Activated B cell treated with CpG ODN at 0.5 μM for 24 hours (primary cell): ENCODE measurements around the gene BCAN. TPM values are rescaled to one million over a fixed set of nuclear protein-coding genes. Genes with fewer than 3 reads are reported as not detected.

Experiments
- ATAC-seq: fragments of 200-7000 bp; cut with Tn5 transposase; one replicate; pipeline ENCODE4 v1.10.0; 2021; ENCODE audit warnings: low read depth, mild to moderate bottlenecking, moderate library complexity
- CTCF ChIA-PET: fragments of 350-600 bp; sonication (Branson Sonifier 250); formaldehyde crosslinking; loops from one replicate; lab custom pipeline; 2021; ENCODE audit warnings: antibody characterized with exemption; lab: Charles Lee
- POLR2A ChIA-PET: fragments of 350-600 bp; sonication (Branson Sonifier 250); formaldehyde crosslinking; loops from one replicate; lab custom pipeline; 2021; ENCODE audit warnings: antibody characterized with exemption; lab: Charles Lee
- DNase-seq: peaks from one replicate; pipeline ENCODE4 v3.0.0; 2022
- H3K27ac Mint-ChIP-seq: one replicate; pipeline ENCODE4 v1.8.0; 2020; ENCODE audit warnings: mixed read lengths
- H3K27me3 Mint-ChIP-seq: one replicate; pipeline ENCODE4 v1.8.0; 2021; ENCODE audit warnings: mixed read lengths
- H3K36me3 Mint-ChIP-seq: one replicate; pipeline ENCODE4 v1.8.0; 2021; ENCODE audit warnings: low read depth, mixed read lengths
- H3K4me1 Mint-ChIP-seq: one replicate; pipeline ENCODE4 v1.8.0; 2021; ENCODE audit warnings: mixed read lengths
- H3K4me3 Mint-ChIP-seq: one replicate; pipeline ENCODE4 v1.8.0; 2020; ENCODE audit warnings: mild to moderate bottlenecking, mixed read lengths
- H3K9me3 Mint-ChIP-seq: one replicate; pipeline ENCODE4 v1.8.0; 2020; ENCODE audit warnings: mixed read lengths
- intact Hi-C: fragments of 100-400 bp; cut with micrococcal nuclease; formaldehyde crosslinking; loops from one replicate; pipeline ENCODE4 v1.15.1; 2024
- total RNA-seq: library from RNA; stranded (reverse); gene quantifications from 2 replicates; pipeline ENCODE4 v1.2.3, GENCODE V29; 2022
- TF ChIP-seq, protein P1 (sequence below): fragments of 200-600 bp; IDR thresholded peaks from one replicate; pipeline ENCODE4 v1.8.0; 2022; ENCODE audit warnings: antibody characterized with exemption, mild to moderate bottlenecking

The BCAN gene
- total RNA-seq, 1 donor from 2014 or later: 0.51 TPM

DNA sequence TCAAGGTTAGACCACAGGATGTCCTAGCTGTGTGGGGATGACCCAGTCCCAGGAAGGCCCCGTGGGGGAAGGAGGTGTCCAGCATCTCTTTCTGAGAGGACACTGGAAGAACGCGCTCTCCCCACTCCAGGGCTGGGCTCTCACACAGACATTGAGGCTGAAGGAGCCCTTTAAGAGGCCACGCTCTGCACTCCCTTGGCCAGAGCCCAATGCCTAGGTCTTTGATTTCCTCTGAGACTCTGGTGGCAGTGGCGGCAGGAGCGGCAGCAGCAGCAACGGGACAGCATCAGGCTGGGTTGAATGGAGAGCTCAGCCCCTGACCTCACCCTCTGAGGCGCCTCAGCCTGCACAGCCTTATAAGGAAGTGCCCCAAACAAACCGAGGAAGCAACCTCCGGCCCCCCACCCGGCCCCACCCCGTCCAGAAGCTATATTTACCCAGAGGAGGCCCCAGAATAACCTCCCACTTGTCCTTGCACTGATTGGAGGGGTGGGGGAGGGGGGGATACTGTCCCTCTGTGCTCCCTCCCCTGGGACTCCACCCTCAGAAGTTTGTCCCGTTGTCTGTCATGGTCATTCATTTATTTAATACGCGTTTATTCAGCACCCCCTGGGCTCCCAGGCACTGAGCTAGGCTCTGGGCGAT, 23.0 kb downstream of the BCAN start:
- TF ChIP-seq, protein P1, sequence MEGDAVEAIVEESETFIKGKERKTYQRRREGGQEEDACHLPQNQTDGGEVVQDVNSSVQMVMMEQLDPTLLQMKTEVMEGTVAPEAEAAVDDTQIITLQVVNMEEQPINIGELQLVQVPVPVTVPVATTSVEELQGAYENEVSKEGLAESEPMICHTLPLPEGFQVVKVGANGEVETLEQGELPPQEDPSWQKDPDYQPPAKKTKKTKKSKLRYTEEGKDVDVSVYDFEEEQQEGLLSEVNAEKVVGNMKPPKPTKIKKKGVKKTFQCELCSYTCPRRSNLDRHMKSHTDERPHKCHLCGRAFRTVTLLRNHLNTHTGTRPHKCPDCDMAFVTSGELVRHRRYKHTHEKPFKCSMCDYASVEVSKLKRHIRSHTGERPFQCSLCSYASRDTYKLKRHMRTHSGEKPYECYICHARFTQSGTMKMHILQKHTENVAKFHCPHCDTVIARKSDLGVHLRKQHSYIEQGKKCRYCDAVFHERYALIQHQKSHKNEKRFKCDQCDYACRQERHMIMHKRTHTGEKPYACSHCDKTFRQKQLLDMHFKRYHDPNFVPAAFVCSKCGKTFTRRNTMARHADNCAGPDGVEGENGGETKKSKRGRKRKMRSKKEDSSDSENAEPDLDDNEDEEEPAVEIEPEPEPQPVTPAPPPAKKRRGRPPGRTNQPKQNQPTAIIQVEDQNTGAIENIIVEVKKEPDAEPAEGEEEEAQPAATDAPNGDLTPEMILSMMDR: no peak
- ATAC-seq (peak; percentile 33), DNase-seq (no peak)
- Mint-ChIP-seq H3K9me3 (no peaks in the 10 kb centered on the region), H3K27ac (no peak overlapping the region), H3K27me3 (peaks cover 3% of the 10 kb centered on the region), H3K36me3 (no peaks in the 10 kb centered on the region), H3K4me3 (peak overlapping the region; percentile 19), H3K4me1 (peaks cover 66% of the 10 kb centered on the region)
- POLR2A ChIA-PET: interaction anchor here (0.5 kb wide), 1 partner anchor 210 kb away, joined by 3 read pairs; no protein-coding TSS in a partner anchor
- CTCF ChIA-PET: interaction anchor here (0.7 to 1.6 kb wide), 3 partner anchors 9 to 37 kb away, joined by 3 to 5 read pairs (median 5); no protein-coding TSS in a partner anchor
- intact Hi-C loops: no loop called here

DNA sequence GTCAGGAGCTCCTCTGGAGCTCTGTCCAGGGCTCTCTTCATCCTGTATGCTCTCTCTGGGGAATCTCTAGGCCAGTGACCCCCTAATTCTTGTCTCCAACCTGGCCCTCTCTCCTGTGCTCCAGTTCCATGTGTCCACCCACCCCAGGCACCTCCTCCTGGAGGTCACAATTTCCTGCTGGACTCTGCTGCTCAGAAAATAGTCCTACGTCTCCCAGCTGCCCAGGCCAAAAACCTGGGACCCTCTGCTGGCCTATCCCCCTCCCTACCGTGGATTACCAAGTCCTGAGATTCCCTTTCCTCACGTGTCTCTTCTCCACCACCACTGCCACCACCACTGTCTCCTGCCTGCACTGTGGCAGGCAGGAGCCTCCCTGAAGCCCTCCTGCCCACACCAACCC, 23.6 kb downstream of the BCAN start:
- Mint-ChIP-seq H3K4me1 (peaks cover 60% of the 10 kb centered on the region), H3K36me3 (no peaks in the 10 kb centered on the region), H3K27ac (no peak overlapping the region), H3K4me3 (peak overlapping the region; percentile 12), H3K9me3 (no peaks in the 10 kb centered on the region), H3K27me3 (peaks cover 3% of the 10 kb centered on the region)
- CTCF ChIA-PET: interaction anchor here (1.5 to 1.6 kb wide), 2 partner anchors 24 to 38 kb away, joined by 5 read pairs; no protein-coding TSS in a partner anchor
- intact Hi-C loops: no loop called here
- POLR2A ChIA-PET: interaction anchor here (0.6 kb wide), 1 partner anchor 42 kb away, joined by 3 read pairs; no protein-coding TSS in a partner anchor
- no peak for DNase-seq
- no peak for ATAC-seq
- TF ChIP-seq, protein P1: no peak

DNA sequence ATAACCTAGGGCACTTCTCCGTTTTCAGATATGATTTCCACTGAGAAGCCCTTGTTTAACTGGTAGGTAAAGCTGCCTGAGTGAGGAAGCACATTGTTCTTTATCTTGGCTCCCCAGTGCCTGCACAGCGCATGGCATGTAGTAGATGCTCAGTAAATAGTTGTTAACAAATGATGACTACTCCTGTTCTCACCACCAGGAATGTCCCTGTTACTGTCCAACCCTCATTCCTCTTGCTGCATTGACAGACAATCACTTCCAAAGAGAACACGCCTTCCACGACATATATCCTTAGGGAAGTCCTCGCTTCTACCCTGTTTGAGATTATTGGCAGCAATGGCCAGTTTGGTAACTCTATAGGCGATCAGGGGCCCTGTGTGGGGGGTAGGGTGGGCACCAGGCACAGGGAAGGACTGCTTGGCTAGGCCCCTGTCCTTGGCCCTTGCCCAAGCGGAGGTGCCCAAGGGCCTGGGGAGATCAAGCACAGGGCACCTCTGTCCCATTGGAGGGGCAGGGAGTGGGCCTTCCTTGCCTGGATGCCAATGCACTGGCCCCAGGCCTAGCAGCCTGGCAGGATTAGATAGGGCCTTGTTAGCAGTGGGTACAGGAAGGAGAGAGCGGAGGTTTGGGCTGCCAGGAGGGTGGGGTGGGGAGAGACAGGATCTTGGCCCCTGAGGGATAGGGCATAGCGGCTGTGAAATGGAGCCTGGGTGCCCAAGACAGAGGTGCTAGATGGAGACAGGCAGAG, 25.1 kb downstream of the BCAN start:
- Mint-ChIP-seq H3K27me3 (peaks cover 3% of the 10 kb centered on the region), H3K9me3 (no peaks in the 10 kb centered on the region), H3K27ac (no peak overlapping the region), H3K4me3 (no peak overlapping the region), H3K4me1 (peaks cover 45% of the 10 kb centered on the region), H3K36me3 (no peaks in the 10 kb centered on the region)
- TF ChIP-seq, protein P1: no peak
- ChIA-PET CTCF (no interaction called here), POLR2A (no interaction called here)
- no peak for ATAC-seq
- intact Hi-C loops: no loop called here
- DNase-seq: no peak

DNA sequence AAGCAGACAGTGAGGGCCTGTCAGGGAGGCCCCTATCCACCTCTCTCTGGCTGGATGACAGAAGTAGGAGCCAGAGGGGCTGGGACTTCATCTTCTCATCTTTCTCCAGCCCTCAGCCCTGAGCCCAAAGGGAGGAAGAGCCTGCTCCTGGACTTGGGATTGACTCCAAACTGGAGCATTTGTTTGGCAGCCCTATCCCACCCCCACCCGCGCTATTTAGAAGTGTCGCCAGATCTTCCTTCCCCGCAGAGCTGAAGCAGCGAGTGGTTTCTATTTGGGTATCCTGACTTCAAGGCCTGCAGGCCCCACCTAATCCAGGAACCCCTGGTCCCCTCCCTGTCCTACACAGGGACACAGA, 25.7 kb downstream of the BCAN start:
- no peak overlapping the region for H3K4me3 Mint-ChIP-seq
- DNase-seq: no peak
- intact Hi-C loops: no loop called here
- ATAC-seq: no peak
- ChIA-PET POLR2A (interaction anchor here (0.7 kb wide), 1 partner anchor 10 kb away, joined by 4 read pairs; no protein-coding TSS in a partner anchor), CTCF (no interaction called here)
- peaks cover 3% of the 10 kb centered on the region for H3K27me3 Mint-ChIP-seq
- no peaks in the 10 kb centered on the region for H3K9me3 Mint-ChIP-seq
- H3K4me1 Mint-ChIP-seq: peaks cover 39% of the 10 kb centered on the region
- no peaks in the 10 kb centered on the region for H3K36me3 Mint-ChIP-seq
- no peak overlapping the region for H3K27ac Mint-ChIP-seq
- TF ChIP-seq, protein P1: no peak
